Measurements from ENCODE around the gene GNAS. TPM values are rescaled to one million over a fixed set of nuclear protein-coding genes. Genes with fewer than 3 reads are reported as not detected.

The GNAS gene
- 4,204 TPM for polyA plus RNA-seq (2012; ENCODE audit: insufficient read depth, insufficient read length, low read depth)

DNA sequence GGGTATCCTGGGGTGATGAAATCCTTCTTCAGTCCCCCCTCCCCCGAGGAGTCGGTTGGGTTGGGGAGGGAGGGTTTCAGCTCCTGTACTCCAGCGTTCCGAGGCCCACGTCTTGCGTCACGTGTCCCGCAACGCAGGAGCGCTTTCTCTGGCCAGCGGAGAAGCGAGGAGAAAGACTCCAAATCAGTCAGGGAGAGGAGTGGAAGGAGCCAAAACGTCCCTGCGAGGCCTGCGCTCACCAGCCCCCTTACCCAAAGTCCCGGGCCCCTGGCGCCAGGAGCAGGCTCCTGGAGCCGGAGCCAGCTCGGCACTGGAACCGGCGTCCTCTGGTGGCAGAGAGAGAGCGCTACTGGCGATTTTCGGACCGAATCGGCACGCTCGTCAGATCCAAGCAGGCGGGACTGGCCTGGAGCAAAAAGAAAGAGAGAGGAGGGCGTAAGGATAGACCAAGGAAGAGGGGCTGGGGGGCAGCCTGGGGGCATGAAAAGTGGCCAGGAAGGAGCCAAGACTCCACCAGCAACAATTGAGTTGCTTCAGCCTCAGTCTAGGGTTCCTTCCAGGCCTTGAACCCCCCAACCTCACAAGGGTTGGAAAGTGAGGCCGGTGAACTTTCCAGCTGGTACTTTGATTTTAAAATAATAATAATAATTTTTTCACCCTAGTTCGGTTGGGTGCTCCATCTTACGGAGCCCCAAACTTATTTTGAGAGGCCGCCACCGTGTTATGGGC lies at the start of gene GNAS:
GNAS (plus strand) TSS at position 174 of the 729 bp plus-strand sequence.
- no peaks in the 10 kb centered on the region for H3K36me3 ChIP-seq
- peaks cover 45% of the 10 kb centered on the region for H3K27me3 ChIP-seq

GRCh38 chr20:58803533-58803932 lies 49.0 kb upstream of the GNAS start:
- no peak for TF ChIP-seq CTCF (IDR thresholded peaks at IDR 0.05; ENCODE audit: low read depth, low read length)
- no peaks in the 10 kb centered on the region for H3K9me3 ChIP-seq
- DNase-seq: no peak
- no peak overlapping the region for H3K4me3 ChIP-seq (ENCODE audit: low read depth, low read length)
- no peaks in the 10 kb centered on the region for H3K27me3 ChIP-seq
- H3K36me3 ChIP-seq: no peaks in the 10 kb centered on the region
- no peaks in the 10 kb centered on the region for H3K4me1 ChIP-seq

More for the DNA sequence above, at the start of gene GNAS:
- TF ChIP-seq CTCF (IDR thresholded peaks at IDR 0.05; ENCODE audit: low read depth, low read length): peak; percentile 69
- peak within 1 kb of the TSS; percentile 85 for H3K4me3 ChIP-seq (ENCODE audit: low read depth, low read length)
- no peaks in the 10 kb centered on the region for H3K4me1 ChIP-seq
- 0 out of 2 replicates have a peak, but pooled peaks cover 3% of the 10 kb centered on the region for H3K9me3 ChIP-seq
- peak; percentile 76 for DNase-seq

- DNase-seq: no peak
- Histone ChIP-seq H3K36me3 (no peaks in the 10 kb centered on the region), H3K4me1 (no peaks in the 10 kb centered on the region), H3K9me3 (no peaks in the 10 kb centered on the region), H3K4me3 (ENCODE audit: low read depth, low read length) (no peak overlapping the region), H3K27me3 (no peaks in the 10 kb centered on the region)
- TF ChIP-seq CTCF (IDR thresholded peaks at IDR 0.05; ENCODE audit: low read depth, low read length): no peak
Measured at GRCh38 chr20:58807801-58808200, 44.7 kb upstream of the GNAS start.

DNA sequence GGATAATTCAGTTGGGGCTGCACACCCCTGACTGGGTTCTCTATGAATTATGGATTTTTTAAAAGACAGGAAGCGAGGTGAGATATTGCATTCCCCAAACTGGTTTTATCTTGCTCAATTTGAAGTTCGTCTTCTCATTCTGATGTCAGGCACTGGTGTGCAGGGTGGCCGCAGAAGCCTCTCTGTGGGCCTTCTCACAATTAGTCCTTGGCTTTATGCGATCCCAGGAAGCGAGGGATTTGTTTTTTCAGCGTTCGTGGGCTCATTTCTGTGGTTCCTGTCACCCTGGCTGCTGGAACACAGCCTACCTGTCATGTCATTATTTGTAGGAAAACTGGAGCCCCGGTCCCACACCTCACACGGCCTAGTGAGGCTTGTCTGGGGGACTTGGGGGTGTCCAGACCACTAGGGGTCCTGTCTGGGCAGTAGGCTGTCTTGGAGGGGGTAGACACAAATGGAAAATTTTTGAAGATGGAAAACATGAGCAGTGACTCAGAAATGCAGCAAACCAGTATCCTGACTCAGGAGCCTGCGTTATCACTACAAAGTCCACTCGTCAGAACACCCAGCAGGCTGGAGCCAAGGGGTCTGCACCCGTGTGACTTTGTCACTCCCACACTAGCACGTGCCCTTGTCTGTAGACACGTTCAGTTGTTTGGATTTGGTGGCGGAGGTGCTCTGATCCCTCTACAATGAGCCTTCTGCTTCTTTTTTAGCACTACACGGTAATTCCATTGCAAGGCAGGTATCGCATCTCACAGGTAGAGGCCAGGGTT lies 44.1 kb upstream of the GNAS start:
- no peaks in the 10 kb centered on the region for H3K9me3 ChIP-seq
- H3K36me3 ChIP-seq: no peaks in the 10 kb centered on the region
- H3K4me3 ChIP-seq (ENCODE audit: low read depth, low read length): no peak overlapping the region
- TF ChIP-seq CTCF (IDR thresholded peaks at IDR 0.05; ENCODE audit: low read depth, low read length): no peak
- no peak for DNase-seq
- no peaks in the 10 kb centered on the region for H3K27me3 ChIP-seq
- no peaks in the 10 kb centered on the region for H3K4me1 ChIP-seq

DNA sequence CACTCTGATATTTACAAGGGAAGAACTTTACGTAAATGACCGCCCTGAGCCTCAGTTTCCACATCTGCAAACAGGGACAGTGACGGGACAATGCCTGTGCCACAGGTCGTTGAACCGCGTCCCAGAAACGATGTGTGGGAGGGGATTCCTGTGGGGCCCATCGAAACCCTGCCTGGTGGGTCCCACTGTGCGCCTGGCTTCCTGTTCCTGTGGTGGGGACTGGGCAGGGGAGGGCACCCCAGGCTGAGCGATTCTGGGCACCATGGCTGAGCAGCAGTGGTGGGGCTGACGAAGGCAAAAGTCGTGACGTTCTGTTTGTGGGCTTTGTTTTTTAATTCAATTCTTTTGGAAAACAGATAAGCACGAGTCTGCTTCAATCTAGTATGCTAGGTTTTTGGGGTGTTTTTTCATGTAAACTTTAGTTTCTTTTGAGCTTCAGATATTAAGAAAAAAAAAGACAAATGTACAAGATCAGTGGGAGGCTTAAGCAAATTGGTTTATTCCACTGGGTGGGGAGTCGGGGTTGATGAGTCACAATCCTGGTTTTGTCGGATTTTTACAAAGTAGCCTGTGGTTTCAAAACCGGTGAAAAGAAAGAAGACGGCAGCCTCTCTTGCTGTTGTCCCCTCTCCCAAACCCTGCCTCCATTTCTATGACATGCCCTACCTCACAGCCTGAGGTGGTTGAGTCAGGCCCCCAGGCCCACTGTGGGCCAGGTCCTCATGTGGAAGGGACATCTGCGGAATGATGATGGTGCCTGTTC lies 42.2 kb upstream of the GNAS start:
- TF ChIP-seq CTCF (IDR thresholded peaks at IDR 0.05; ENCODE audit: low read depth, low read length): no peak
- no peak overlapping the region for H3K4me3 ChIP-seq (ENCODE audit: low read depth, low read length)
- no peaks in the 10 kb centered on the region for H3K36me3 ChIP-seq
- H3K4me1 ChIP-seq: no peaks in the 10 kb centered on the region
- H3K9me3 ChIP-seq: no peaks in the 10 kb centered on the region
- no peak for DNase-seq
- no peaks in the 10 kb centered on the region for H3K27me3 ChIP-seq

Measured in BE2C (cell line).